ENCODE data around the gene ATP6V0E1.

ATP6V0E1 gene

GRCh38 chr5:172979778-172980177, 3.8 kb upstream of the ATP6V0E1 start:
- Histone ChIP-seq H3K27me3 (ENCODE audit: insufficient read depth, low read length, poor library complexity, severe bottlenecking) (no peaks in the 10 kb centered on the region), H3K9me3 (ENCODE audit: insufficient read depth, low read depth, low read length) (no peaks in the 10 kb centered on the region), H2AFZ (ENCODE audit: low read length) (no peak overlapping the region), H3K4me2 (ENCODE audit: low read depth, low read length, poor library complexity, severe bottlenecking) (no peak overlapping the region), H3K79me2 (ENCODE audit: insufficient read depth, low read length) (peaks cover 12% of the 10 kb centered on the region), H3K9ac (ENCODE audit: low read depth, low read length, poor library complexity, severe bottlenecking) (no peak overlapping the region), H4K20me1 (ENCODE audit: insufficient read depth, low read length, poor library complexity, severe bottlenecking) (peaks cover 6% of the 10 kb centered on the region), H3K36me3 (ENCODE audit: insufficient read depth, low read length) (no peaks in the 10 kb centered on the region), H3K9me2 (replicated peaks; ENCODE audit: low read depth, low read length) (no peaks in the 10 kb centered on the region), H3F3A (ENCODE audit: low read depth) (no peaks in the 10 kb centered on the region), H3K4me1 (ENCODE audit: insufficient read depth, low read length, poor library complexity, severe bottlenecking) (no peaks in the 10 kb centered on the region), H3K4me3 (ENCODE audit: low read length, poor library complexity, severe bottlenecking) (no peak overlapping the region)
- TF ChIP-seq EZH2phosphoT487 (IDR thresholded peaks at IDR 0.05; ENCODE audit: borderline replicate concordance): no peak
- TF ChIP-seq, protein P1, sequence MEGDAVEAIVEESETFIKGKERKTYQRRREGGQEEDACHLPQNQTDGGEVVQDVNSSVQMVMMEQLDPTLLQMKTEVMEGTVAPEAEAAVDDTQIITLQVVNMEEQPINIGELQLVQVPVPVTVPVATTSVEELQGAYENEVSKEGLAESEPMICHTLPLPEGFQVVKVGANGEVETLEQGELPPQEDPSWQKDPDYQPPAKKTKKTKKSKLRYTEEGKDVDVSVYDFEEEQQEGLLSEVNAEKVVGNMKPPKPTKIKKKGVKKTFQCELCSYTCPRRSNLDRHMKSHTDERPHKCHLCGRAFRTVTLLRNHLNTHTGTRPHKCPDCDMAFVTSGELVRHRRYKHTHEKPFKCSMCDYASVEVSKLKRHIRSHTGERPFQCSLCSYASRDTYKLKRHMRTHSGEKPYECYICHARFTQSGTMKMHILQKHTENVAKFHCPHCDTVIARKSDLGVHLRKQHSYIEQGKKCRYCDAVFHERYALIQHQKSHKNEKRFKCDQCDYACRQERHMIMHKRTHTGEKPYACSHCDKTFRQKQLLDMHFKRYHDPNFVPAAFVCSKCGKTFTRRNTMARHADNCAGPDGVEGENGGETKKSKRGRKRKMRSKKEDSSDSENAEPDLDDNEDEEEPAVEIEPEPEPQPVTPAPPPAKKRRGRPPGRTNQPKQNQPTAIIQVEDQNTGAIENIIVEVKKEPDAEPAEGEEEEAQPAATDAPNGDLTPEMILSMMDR (conservative IDR thresholded peaks at IDR 0.05; ENCODE audit: low read length): no peak

- no peaks in the 10 kb centered on the region for H3F3A ChIP-seq (ENCODE audit: low read depth)
- H4K20me1 ChIP-seq (ENCODE audit: insufficient read depth, low read length, poor library complexity, severe bottlenecking): peaks cover 16% of the 10 kb centered on the region
- no peak overlapping the region for H3K9ac ChIP-seq (ENCODE audit: low read depth, low read length, poor library complexity, severe bottlenecking)
- peaks cover 7% of the 10 kb centered on the region for H3K4me1 ChIP-seq (ENCODE audit: insufficient read depth, low read length, poor library complexity, severe bottlenecking)
- no peak overlapping the region for H2AFZ ChIP-seq (ENCODE audit: low read length)
- no peaks in the 10 kb centered on the region for H3K9me2 ChIP-seq (replicated peaks; ENCODE audit: low read depth, low read length)
- no peak overlapping the region for H3K4me2 ChIP-seq (ENCODE audit: low read depth, low read length, poor library complexity, severe bottlenecking)
- peaks cover 29% of the 10 kb centered on the region for H3K79me2 ChIP-seq (ENCODE audit: insufficient read depth, low read length)
- no peaks in the 10 kb centered on the region for H3K27me3 ChIP-seq (ENCODE audit: insufficient read depth, low read length, poor library complexity, severe bottlenecking)
- H3K36me3 ChIP-seq (ENCODE audit: insufficient read depth, low read length): no peaks in the 10 kb centered on the region
- no peaks in the 10 kb centered on the region for H3K9me3 ChIP-seq (ENCODE audit: insufficient read depth, low read depth, low read length)
- TF ChIP-seq, protein P1 (conservative IDR thresholded peaks at IDR 0.05; ENCODE audit: low read length): no peak
- TF ChIP-seq EZH2phosphoT487 (IDR thresholded peaks at IDR 0.05; ENCODE audit: borderline replicate concordance): no peak
- no peak overlapping the region for H3K4me3 ChIP-seq (ENCODE audit: low read length, poor library complexity, severe bottlenecking)
Measured at GRCh38 chr5:172981931-172982330, 1.6 kb upstream of the ATP6V0E1 start.

DNA sequence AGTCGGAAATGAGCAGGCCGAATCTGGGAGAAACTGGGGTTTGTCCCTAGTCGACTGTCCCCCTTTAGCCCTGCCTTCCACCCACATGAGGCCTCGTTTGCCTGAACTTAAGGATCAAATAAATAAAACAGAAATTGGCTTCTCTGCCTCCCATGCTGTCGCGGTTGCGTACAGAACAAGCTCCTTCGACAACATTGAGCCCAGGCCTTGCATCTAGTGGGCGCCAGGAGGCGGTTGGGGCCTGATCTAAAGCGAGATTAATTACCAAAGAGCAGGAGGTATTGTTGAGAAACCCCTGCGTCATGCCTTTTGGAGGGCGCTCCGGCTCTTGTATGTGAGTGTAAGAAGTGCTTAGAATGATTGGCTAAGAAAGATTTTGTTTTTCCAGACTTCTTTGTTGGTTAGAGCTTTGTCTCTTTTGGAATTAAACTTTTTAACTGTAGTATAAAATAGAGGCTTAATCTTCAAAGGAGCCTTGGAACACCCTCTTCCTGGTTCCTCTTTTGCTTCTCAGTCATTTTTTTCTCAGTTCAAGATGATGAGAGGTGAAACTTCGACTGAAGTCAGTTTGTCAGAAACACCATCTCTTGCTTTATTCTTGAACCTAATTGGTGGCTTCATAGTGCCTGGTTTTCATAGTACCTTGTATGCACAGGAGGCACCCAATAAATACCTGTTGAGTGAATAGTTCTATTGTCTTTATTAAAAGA, 828 bp downstream of the ATP6V0E1 start:
- Histone ChIP-seq H3K9me2 (replicated peaks; ENCODE audit: low read depth, low read length) (no peaks in the 10 kb centered on the region), H4K20me1 (ENCODE audit: insufficient read depth, low read length, poor library complexity, severe bottlenecking) (peaks cover 16% of the 10 kb centered on the region), H3K9ac (ENCODE audit: low read depth, low read length, poor library complexity, severe bottlenecking) (peak overlapping the region; percentile 90), H3K79me2 (ENCODE audit: insufficient read depth, low read length) (peaks cover 46% of the 10 kb centered on the region), H2AFZ (ENCODE audit: low read length) (peak overlapping the region; percentile 85), H3K4me1 (ENCODE audit: insufficient read depth, low read length, poor library complexity, severe bottlenecking) (peaks cover 10% of the 10 kb centered on the region), H3K4me2 (ENCODE audit: low read depth, low read length, poor library complexity, severe bottlenecking) (peak overlapping the region; percentile 74), H3K27me3 (ENCODE audit: insufficient read depth, low read length, poor library complexity, severe bottlenecking) (no peaks in the 10 kb centered on the region), H3K9me3 (ENCODE audit: insufficient read depth, low read depth, low read length) (no peaks in the 10 kb centered on the region), H3F3A (ENCODE audit: low read depth) (no peaks in the 10 kb centered on the region), H3K36me3 (ENCODE audit: insufficient read depth, low read length) (no peaks in the 10 kb centered on the region), H3K4me3 (ENCODE audit: low read length, poor library complexity, severe bottlenecking) (peak overlapping the region; percentile 99)
- no peak for TF ChIP-seq EZH2phosphoT487 (IDR thresholded peaks at IDR 0.05; ENCODE audit: borderline replicate concordance)
- TF ChIP-seq, protein P1 (conservative IDR thresholded peaks at IDR 0.05; ENCODE audit: low read length): peak; percentile 48

Data from Loucy (cell line).